Subcutaneous adipose tissue (tissue), 4 donors: Measurements from ENCODE around the gene EXOC4. TPM values are rescaled to one million over a fixed set of nuclear protein-coding genes. Genes with fewer than 3 reads are reported as not detected.

Experiments used
- total RNA-seq, 4 donors: library from RNA; depleted of rRNA; stranded (reverse); fragments of >200 nt; gene quantifications; one replicate each; pipeline ENCODE4 v1.1.0, GENCODE V29; 2016
- TF ChIP-seq, protein P1 (sequence below): fragments of 450-650 bp; IDR thresholded peaks from one replicate; pipeline ENCODE4 v1.5.1; 2016; ENCODE audit warnings: low read depth, mild to moderate bottlenecking, control low read depth, antibody characterized with exemption, moderate library complexity

Gene EXOC4
- total RNA-seq, 4 donors from 2014 or later, result 62.9 to 84.3 (median 77.3) TPM

DNA sequence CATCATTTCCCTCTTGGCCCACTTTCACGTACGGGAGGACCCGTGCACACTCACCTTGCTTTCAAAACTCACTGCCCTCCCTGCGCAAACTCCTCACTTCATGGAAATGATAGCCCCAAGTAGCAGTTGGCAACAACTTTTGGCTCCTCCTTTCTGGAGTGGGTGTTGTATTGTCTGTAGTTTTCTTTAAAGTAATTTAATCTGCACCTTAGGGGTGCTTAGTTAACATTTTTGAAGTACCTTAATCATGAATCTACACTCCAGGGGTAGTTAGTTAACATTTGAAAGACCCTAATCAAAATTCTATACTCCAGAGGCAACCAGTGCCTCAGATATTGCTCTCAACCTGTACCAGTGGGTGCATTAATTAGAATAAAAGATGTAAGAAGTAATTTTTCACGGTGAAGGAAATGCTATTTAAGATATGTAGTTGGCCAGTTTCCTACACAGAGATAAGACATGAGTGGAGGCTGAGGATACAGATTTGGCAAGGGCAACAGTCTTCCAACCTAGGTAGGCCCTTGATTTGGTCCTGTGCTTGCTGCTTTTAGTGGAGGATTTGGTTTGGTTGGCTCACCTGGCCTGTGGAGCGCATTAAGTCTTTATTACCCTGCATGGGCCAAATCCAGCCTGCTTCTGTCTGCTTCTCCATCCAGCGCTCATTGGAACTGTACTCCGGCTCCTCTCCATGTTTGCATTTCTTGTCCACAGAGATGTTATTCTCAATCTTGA, 93.0 kb downstream of the EXOC4 start:
- TF ChIP-seq, protein P1, sequence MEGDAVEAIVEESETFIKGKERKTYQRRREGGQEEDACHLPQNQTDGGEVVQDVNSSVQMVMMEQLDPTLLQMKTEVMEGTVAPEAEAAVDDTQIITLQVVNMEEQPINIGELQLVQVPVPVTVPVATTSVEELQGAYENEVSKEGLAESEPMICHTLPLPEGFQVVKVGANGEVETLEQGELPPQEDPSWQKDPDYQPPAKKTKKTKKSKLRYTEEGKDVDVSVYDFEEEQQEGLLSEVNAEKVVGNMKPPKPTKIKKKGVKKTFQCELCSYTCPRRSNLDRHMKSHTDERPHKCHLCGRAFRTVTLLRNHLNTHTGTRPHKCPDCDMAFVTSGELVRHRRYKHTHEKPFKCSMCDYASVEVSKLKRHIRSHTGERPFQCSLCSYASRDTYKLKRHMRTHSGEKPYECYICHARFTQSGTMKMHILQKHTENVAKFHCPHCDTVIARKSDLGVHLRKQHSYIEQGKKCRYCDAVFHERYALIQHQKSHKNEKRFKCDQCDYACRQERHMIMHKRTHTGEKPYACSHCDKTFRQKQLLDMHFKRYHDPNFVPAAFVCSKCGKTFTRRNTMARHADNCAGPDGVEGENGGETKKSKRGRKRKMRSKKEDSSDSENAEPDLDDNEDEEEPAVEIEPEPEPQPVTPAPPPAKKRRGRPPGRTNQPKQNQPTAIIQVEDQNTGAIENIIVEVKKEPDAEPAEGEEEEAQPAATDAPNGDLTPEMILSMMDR, result no peak

DNA sequence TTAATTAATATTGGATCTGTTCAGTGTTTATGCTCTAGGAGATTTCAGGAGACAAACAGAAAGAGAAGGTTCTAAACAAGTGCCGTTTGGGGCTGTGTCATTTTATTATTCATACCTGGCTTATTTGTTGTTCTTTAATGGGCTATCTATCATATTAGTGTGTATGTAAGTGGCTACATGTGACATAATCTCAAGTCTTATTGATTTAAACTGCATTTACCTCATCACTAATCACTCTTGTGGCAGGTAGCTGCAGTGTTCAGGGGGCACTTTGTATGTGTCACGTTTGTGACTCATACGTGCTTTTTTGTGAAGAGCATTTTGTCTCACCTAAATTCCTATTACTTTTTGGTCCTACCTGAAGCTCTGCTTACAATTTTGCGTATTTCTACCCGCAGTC, 95.4 kb downstream of the EXOC4 start:
- TF ChIP-seq, protein P1, result no peak

DNA sequence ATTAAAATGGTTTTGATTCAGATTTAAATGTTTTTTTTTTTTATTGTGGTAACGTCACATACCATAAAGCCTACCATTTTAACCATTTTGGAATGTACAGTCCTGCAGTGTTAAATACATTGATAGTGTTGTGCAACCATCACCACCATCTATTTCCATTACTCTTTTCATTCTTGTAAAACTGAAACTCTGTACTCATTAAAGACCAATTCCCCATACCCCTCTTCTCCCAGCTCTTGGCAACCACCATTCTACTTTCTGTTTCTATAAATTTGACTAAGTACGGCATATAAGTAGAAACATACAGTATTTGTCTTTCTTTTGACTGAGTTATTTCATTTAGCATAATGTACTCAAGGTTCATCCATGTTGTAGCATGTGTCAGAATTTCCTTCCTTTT, 96.2 kb downstream of the EXOC4 start:
- TF ChIP-seq, protein P1, result no peak

DNA sequence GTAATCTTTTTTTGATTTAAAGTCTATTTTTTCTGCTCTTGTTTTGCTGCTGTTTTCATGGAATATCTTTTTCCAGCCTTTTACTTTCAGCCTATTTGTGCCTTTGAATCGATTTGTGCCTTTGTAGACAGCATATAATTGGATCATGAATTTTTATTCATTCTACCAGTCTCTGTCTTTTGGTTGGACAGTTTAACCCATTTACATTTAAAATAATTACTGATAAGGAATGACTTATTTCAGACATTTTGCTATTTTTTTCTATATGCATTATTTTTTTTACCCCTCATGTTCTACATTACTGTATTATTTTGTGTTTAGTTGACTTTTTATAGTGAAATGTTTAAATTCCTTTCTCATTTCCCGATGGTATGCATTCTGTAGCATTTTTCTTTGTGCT, 99.6 kb downstream of the EXOC4 start:
- TF ChIP-seq, protein P1, result no peak

DNA sequence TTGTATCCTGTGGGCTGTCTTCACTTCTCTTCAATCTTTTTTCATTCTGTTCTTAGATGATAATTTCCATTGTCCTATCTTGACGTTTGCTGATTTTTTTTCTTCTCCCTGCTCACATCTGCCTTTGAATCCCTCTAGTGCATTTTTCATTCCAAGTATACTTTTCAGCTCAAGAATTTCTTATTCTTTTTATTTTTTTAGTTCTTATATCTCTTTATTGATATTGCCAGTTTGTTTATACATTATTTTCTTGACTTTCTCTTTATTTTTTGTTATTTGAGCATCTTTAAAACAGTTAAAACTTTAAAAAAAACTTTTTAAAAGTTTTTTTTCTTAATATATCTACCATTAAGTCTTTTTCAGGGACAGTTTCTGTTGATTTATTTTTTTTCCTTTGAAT, 100.9 kb downstream of the EXOC4 start:
- TF ChIP-seq, protein P1, result no peak

DNA sequence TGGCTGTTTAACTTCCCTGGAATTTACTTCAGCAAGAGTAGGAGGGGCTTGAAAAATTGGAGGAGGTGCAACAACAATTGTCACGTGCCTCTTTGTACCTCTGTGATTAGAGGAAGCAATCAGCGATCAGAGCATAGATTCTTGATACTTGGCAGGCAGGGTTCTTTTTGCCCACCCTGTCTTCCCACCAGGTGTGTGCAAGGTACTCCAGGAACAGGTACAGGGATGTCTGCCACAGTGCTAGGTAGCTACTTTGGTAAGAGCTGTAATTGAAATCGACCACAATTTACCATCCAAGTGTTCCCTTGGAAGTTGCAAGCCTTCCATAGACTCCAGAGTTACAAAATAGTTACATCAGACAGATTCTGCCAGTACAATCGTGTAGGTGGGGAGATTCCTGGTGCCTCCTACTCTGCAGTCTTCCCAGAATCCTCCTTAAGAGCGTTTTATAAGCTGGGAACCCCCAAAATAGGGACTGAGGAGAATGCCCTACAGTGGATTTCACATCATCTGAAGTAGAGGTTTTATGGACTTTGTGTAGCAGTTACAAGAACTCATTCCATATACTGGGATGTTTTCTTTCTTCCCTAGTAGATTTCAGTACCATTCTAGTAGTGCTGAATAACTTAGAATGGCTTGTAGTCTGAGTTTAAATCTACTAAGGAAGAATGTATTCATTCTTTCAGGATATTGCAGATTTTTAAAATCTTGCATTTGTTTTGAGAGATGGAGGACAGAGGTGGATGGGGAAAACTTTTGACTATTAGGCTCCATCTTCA, 101.9 kb downstream of the EXOC4 start:
- TF ChIP-seq, protein P1, result no peak

DNA sequence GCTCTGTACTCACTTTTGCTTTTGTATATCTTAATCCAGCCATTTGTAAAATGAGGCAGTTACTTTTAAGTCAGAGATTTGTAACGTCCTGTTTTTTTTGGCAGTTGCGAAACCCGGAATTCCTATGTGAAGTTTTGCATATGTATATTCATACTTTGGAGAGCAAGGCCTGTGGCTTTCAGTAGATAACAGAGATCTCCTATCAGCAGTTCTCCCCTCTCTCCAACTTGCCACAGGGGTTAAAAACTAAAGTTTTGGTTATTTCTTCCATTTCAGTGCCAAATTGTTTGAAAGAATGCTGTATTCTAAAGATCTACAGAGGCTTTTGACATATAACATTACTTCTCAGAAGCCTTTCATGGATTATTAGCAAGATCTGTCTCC, 102.4 kb downstream of the EXOC4 start:
- TF ChIP-seq, protein P1, result no peak
